Measurements from ENCODE around the gene GATA2.

Gene GATA2

DNA sequence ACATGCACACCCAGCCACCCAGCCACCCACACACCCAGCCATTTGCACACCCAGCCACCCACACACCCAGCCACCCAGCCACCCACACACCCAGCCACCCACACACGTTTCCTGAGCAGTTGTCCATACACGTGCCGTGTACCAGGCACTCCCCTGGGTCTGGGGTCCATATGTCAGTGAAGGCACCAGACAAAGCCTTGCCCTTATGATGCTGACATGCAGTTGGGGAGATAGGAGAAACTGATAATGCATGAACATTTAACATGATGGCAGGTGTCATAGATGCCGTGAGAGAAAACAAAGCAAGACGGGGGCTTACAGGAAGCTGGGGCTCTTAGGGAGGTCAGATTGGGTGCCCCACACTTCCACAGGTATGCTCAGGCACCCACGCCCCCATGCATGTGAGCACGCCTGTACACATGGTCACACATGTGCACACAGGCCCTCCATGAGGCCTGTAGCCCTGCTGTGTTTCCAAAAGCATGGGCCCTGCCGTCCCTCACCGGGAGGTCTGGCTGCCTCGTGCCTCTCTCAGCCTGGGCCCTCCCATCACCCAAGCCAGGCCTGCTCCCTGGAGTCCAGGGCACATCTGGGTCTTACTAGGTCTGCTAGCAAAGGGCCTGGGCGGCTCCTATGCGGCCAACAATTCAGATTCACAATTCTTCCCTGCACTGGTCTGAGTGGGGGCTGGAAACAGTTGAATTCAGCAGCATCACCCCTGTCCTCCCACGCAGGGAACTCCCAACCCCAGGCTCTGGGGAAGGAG is 22.7 kb downstream of the GATA2 start:
- no peak for DNase-seq (ENCODE audit: low read depth)

DNA sequence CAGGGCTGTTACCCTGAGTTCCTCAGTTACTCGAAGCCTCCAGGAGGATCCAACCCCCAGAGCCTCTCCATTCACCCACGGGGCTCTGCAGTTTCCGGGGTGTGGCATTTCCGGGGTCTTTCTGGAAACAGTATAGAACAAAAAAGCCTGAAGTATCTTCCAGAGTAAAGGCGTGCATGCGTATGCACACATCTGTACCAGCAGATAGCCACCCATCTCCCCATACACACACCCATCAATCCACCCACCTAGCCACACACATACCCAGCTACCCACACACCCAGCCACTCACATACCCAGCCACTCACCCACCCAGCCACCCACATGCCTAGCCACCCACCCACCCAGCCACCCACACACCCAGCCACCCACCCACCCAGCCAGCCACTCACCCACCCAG is 23.4 kb downstream of the GATA2 start:
- TF ChIP-seq, protein P1, sequence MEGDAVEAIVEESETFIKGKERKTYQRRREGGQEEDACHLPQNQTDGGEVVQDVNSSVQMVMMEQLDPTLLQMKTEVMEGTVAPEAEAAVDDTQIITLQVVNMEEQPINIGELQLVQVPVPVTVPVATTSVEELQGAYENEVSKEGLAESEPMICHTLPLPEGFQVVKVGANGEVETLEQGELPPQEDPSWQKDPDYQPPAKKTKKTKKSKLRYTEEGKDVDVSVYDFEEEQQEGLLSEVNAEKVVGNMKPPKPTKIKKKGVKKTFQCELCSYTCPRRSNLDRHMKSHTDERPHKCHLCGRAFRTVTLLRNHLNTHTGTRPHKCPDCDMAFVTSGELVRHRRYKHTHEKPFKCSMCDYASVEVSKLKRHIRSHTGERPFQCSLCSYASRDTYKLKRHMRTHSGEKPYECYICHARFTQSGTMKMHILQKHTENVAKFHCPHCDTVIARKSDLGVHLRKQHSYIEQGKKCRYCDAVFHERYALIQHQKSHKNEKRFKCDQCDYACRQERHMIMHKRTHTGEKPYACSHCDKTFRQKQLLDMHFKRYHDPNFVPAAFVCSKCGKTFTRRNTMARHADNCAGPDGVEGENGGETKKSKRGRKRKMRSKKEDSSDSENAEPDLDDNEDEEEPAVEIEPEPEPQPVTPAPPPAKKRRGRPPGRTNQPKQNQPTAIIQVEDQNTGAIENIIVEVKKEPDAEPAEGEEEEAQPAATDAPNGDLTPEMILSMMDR (conservative IDR thresholded peaks at IDR 0.05; ENCODE audit: control insufficient read depth, insufficient read depth, low read depth, low read length): no peak
- H3K4me3 ChIP-seq (ENCODE audit: control insufficient read depth, low read depth, low read length): no peak overlapping the region
- no peak for DNase-seq (ENCODE audit: low read depth)

More for the DNA sequence above, 22.7 kb downstream of the GATA2 start:
- TF ChIP-seq, protein P1 (conservative IDR thresholded peaks at IDR 0.05; ENCODE audit: control insufficient read depth, insufficient read depth, low read depth, low read length): no peak
- no peak overlapping the region for H3K4me3 ChIP-seq (ENCODE audit: control insufficient read depth, low read depth, low read length)

DNA sequence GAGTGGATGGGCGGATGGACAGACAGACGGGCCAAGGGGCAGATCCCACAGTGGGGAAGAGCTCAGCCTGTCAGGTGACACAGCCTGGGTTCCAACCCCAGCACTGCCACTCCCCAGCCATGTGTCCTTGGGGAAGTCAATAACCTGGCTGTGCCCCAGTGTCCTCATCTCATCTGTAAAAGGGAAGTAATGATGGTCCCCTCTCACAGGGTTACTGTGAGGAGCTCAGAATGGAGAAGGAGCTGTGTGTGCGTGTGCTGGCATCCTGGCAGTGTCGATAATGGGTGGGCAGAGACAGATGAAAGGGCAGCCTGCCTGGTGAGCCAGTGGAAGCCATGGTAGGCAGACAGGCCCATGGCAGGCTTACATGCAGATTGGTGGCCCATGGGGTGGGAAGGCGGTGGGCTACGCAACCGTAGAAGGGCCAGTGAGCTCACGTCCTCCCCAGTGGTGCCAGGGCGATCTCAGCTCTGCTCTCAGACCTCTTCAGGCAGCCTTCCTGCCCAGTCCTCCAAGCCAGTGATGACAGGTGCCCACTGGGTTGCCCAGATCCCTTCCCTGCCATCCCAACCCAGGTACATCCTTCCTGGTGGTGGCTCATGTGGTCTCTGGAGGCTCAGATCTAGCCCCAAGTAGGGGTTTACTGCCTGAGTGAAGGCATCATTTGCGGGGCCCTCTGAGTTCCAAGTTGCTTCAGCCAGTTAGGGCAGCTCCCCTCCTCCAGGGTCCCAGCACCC is 24.0 kb downstream of the GATA2 start:
- DNase-seq (ENCODE audit: low read depth): no peak
- TF ChIP-seq, protein P1 (conservative IDR thresholded peaks at IDR 0.05; ENCODE audit: control insufficient read depth, insufficient read depth, low read depth, low read length): no peak

DNA sequence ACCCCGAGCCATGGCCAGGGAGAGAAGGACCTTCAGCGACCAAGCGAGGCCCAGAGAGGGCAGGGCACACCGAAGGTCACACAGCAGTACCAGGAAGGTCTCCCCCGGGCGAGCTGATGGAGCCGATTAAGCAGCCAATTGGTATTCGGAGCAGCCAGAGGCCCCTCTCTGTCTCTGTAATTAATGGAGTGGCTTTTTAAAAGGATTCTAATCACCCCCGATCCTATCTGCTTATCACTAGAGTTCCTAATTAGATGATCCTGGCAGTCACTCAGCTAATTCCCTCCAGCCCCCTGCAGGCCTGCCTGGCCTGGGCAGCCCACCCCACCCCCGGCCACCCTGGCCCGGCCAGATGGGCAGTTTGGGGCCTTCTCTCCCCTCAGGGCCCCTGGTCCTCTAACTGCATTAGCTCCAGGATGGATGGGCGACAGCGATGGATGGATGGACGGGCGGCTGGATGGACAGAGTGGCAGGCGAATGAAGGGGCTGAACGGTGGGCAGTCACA is 24.7 kb downstream of the GATA2 start:
- no peak for DNase-seq (ENCODE audit: low read depth)
- H3K4me3 ChIP-seq (ENCODE audit: control insufficient read depth, low read depth, low read length): no peak overlapping the region
- TF ChIP-seq, protein P1 (conservative IDR thresholded peaks at IDR 0.05; ENCODE audit: control insufficient read depth, insufficient read depth, low read depth, low read length): no peak

More for the DNA sequence above, 24.0 kb downstream of the GATA2 start:
- no peak overlapping the region for H3K4me3 ChIP-seq (ENCODE audit: control insufficient read depth, low read depth, low read length)

DNA sequence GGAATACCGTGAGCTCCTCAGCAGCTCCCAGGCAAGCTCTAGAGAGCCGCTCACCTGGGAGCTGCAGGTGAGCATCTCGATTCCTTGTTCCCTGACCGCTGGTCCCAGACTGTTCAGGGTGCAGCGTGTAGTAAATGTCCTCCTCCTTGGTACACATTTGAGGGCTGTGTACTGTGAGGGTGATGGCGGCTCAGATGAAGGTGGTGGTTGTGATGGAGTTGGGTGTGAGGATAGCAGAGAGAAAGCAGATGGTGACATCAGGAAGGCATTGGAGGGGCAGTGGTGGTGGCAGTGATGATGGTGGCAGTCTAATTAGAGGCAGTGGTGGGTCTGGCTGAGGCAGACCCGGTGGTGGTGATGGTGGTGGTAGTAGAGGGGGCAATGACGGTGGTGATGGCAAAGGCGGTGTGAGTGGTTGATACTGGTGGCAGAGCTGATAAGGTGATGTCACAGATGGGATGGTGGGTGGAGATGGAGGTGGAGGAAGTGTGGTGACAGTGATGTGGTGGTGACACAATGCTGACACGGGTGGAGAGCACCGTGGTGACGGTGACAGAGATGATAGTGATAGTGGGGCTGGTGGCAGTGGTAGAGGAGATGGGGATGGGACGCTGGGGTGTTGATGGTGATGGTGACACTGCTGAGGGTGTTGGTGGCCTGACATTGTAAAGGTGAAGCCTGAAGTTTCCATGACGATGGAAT is 26.0 kb downstream of the GATA2 start, which contains the start of gene DNAJB8:
TSS of gene DNAJB8 (minus strand) at position 51 of the 702 bp plus-strand sequence. CDS start 3,645 bp downstream, outside the sequence.
- DNase-seq (ENCODE audit: low read depth): no peak
- no peak within 1 kb of the TSS for H3K4me3 ChIP-seq (ENCODE audit: control insufficient read depth, low read depth, low read length)
- TF ChIP-seq, protein P1 (conservative IDR thresholded peaks at IDR 0.05; ENCODE audit: control insufficient read depth, insufficient read depth, low read depth, low read length): no peak

DNA sequence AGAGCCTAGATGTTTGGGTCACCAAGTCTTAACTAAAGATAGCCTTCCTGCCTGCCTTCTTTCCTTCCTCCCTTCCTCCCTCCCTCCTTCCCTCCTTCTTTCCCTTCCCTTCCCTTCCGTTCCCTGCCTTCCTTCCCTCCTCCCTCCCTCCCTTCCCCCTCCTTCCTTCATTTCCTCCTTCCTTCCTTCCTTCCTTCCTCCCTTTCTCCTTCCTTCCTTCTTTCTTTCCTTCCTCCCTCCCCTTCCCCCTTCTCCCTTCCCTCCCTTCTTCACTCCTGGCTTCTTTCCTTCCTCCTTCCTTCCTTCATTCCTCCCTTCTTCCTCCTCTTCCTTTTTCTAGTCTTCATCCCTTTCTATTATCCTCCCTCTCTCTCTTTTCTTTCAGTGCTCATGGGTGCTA is 28.3 kb downstream of the GATA2 start:
- TF ChIP-seq, protein P1 (conservative IDR thresholded peaks at IDR 0.05; ENCODE audit: control insufficient read depth, insufficient read depth, low read depth, low read length): no peak
- no peak for DNase-seq (ENCODE audit: low read depth)
- no peak overlapping the region for H3K4me3 ChIP-seq (ENCODE audit: control insufficient read depth, low read depth, low read length)

Measured in fibroblast of mammary gland (primary cell).